ENCODE measurements around the gene MCC.

Gene MCC

GRCh38 chr5:113271015-113271414 is 217.2 kb downstream of the MCC start:
- no peak for DNase-seq (ENCODE audit: low read depth in 2 of 2)

- no peak for DNase-seq (ENCODE audit: low read depth in 2 of 2)
Measured at GRCh38 chr5:113270086-113270485, 218.2 kb downstream of the MCC start.

- DNase-seq (ENCODE audit: low read depth in 2 of 2), result no peak
Measured at GRCh38 chr5:113269023-113269997, 218.9 kb downstream of the MCC start.

- no peak for DNase-seq (ENCODE audit: low read depth in 2 of 2)
Measured at GRCh38 chr5:113268232-113268631, 220.0 kb downstream of the MCC start.

- DNase-seq (ENCODE audit: low read depth in 2 of 2), result no peak
Measured at GRCh38 chr5:113267361-113267900, 220.8 kb downstream of the MCC start.

- DNase-seq (ENCODE audit: low read depth in 2 of 2), result no peak
Measured at GRCh38 chr5:113266913-113267227, 221.4 kb downstream of the MCC start.

GRCh38 chr5:113266227-113266912 is 221.9 kb downstream of the MCC start:
- no peak for DNase-seq (ENCODE audit: low read depth in 2 of 2)

DNA sequence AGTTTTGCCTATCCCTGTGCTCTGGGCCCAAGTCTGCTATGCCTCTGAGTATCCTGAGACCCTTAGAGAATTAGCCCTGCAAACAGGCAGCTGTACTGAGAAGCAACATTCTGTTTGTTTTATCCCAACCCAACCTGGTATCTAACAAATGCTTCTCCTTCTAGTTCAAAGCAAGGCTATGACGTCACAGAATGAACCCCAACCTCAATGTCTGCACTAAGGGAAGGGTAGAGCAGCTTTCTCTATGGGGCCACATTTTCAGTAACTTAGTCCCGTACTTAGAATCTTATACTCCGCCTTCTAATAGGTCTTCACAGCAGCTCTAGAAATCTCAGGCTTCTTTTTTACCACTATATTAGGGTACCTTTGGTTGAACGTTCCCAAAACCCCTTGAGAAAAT is 223.1 kb downstream of the MCC start:
- DNase-seq (ENCODE audit: low read depth in 2 of 2), result no peak

DNA sequence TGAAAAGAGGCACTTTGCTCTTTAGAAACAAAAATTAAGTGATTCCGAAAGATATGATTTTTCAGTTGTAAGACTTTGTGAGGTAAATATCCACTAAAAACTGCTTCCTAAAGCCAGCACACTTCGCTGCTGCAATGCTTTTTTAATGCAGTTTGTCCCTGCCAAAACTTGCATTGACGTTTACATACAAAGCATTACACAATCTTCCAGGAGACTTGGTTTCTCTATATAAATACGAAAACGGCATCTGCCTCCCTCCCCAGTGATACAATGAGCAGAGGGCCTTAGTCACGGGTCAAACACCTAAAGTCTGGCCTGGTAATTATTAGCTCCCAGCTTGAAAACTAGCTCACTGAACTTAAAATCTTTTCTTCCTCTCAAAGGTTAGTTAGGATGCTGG is 224.2 kb downstream of the MCC start:
- no peak for DNase-seq (ENCODE audit: low read depth in 2 of 2)

- DNase-seq (ENCODE audit: low read depth in 2 of 2), result no peak
Measured at GRCh38 chr5:113263545-113263944, 224.7 kb downstream of the MCC start.

GRCh38 chr5:113262674-113263073 is 225.6 kb downstream of the MCC start:
- no peak for DNase-seq (ENCODE audit: low read depth in 2 of 2)

DNA sequence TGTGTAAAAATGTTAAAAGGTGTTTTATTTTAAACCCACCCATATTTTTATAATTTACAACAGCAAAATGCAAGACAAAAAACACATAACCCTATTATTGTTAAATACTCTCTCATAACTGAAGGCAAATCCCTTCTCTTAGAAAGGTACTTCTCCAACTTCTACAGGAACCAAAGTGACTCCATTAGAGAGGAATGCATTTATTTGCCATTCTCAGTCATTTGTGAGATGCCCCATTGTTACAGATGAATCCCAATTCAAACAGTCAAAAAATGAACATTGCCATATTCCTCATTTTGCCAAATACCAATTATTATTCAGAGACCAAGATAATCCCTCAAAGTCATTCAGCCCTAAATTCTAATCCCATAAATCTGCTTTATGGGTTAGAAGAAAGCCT is 229.2 kb downstream of the MCC start:
- DNase-seq (ENCODE audit: low read depth in 2 of 2), result no peak

- no peak for DNase-seq (ENCODE audit: low read depth in 2 of 2)
Measured at GRCh38 chr5:113257545-113257944, 230.7 kb downstream of the MCC start.

DNA sequence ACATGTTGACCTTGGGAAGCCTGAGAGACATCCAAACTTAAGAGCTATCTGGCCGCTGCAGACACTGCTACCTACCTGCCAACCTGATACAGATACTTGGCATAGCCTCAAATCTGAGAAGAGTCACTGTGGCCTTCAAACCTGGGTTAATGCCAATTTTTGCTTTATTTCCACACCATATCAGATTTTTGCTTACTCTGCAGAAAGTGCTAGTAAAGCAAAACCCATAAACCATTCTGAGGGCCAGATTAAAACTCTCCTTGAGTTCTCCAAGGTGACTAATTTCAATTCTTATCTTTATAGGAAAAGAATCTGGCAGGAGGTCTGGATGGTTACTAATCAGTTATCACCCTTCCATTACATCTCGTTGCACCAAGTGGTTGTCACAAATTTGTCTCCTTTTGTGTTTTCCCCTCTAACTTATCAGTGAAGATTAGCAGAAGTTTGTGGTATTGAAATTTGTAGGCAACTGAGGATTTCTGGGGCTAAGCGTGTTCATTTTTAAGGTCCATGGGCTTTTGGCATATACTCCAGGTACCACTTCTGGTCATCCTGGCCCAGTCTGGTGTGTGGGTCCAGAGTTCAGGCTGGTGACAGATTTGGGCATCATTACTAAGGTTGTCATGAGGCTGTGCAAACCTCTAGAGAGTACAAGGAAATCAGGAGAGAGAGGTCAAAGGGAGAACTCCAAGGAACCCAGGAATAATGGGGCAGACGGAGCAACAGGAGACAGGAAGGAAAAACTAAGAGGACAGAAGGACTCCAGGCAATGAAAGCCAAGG is 231.4 kb downstream of the MCC start:
- DNase-seq (ENCODE audit: low read depth in 2 of 2), result no peak

GRCh38 chr5:113255579-113256386 is 232.5 kb downstream of the MCC start:
- no peak for DNase-seq (ENCODE audit: low read depth in 2 of 2)

DNA sequence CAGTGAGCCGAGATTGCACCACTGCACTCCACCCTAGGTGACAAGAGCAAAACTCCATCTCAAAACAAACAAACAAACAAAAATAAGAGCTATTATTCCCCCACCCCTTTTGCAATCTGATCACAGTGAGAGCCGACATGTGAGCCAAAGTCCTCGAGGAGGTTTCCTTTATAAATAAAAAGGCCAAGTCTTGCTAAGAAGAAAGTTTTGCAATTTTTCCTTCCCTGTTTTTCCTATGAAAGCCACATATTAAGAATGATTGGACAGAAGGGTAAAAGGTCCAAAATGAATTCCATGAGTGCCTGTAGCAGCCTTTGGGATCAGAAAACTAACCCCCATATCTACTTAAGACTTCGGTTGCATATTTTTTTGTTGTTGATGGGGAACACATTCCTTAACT is 233.1 kb downstream of the MCC start:
- DNase-seq (ENCODE audit: low read depth in 2 of 2), result no peak

DNA sequence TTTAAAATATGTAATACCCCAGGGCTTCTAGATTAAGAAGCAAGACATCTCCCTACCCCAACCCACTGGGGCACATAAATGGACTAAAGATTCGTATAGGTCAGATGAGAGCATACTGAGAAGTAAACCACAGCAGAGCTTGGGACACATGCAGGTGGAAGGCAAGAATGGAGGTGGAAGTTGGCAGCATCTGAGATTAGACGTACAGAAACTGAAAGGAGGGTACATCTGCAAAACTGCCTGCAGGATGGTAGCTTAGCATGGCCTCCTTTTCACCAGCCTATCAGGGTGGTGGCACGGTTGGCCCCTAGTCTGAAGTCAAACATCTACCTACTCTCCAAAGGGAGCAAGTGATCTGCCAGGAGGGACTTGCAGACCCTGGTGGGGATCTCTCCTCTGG is 235.2 kb downstream of the MCC start:
- DNase-seq (ENCODE audit: low read depth in 2 of 2), result no peak

GRCh38 chr5:113252066-113252465 is 236.2 kb downstream of the MCC start:
- no peak for DNase-seq (ENCODE audit: low read depth in 2 of 2)

DNA sequence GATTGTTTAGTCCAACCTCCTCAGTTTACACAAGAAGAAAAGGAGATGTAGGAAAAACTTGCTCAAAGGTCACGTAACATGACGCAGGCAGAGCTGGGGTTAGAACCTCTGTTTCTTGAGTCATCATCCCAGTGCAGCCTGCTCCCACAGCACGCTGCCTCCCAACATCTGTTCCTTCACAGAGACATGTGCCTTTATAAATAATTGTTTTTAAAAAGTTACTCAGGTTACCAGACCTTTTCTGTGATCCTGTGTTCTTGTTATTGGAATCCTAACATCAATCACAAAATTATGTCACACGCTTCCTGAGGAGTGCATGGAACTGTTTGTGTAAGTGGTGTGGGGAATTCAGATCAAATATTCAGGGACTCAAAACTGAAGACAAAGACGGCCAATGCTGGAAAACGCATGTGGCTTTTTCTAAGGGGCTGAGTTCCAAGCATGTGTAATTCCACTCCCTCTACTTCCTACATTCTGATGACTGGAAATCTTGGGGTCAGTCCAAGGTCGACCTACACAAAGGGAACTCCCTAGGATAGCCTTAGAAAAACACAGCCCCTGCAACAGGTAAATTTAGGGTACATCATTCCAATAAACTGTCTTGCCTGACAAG is 237.8 kb downstream of the MCC start:
- no peak for DNase-seq (ENCODE audit: low read depth in 2 of 2)

GRCh38 chr5:113249206-113249605 is 239.0 kb downstream of the MCC start:
- DNase-seq (ENCODE audit: low read depth in 2 of 2), result no peak

GRCh38 chr5:113246361-113246870 is 241.8 kb downstream of the MCC start:
- no peak for DNase-seq (ENCODE audit: low read depth in 2 of 2)

Data from stimulated activated CD8-positive, alpha-beta memory T cell treated with anti-CD3 and anti-CD28 coated beads, Interleukin-2, amount 100 ng/mL, for 48 hours (primary cell).